Progenitor cell of endocrine pancreas (in vitro differentiated cells): ENCODE results near the gene GNAL. TPM values are rescaled to one million over a fixed set of nuclear protein-coding genes. Genes with fewer than 3 reads are reported as not detected.

Experiments used
- DNase-seq: peaks from one replicate; pipeline ENCODE4 v3.0.0; 2021; ENCODE audit warnings: low spot score; ENCODE audit not compliant: unreplicated experiment
- H3K27ac Mint-ChIP-seq: 2 replicates; pipeline ENCODE4 v1.8.0; 2021; ENCODE audit warnings: mild to moderate bottlenecking, moderate library complexity, mixed read lengths
- H3K27me3 Mint-ChIP-seq: 2 replicates; pipeline ENCODE4 v1.8.0; 2021; ENCODE audit warnings: mixed read lengths
- H3K36me3 Mint-ChIP-seq: 2 replicates; pipeline ENCODE4 v1.8.0; 2022; ENCODE audit warnings: mixed read lengths; ENCODE audit not compliant: insufficient read depth
- H3K4me1 Mint-ChIP-seq: 2 replicates; pipeline ENCODE4 v1.8.0; 2021; ENCODE audit warnings: low read depth, mixed read lengths
- H3K4me3 Mint-ChIP-seq: 2 replicates; pipeline ENCODE4 v1.8.0; 2021; ENCODE audit warnings: low read depth, mild to moderate bottlenecking, moderate library complexity, mixed read lengths
- H3K9me3 Mint-ChIP-seq: 2 replicates; pipeline ENCODE4 v1.8.0; 2021; ENCODE audit warnings: low read depth, mixed read lengths
- CTCF ChIP-seq: fragments of 200-600 bp; sonication (generic); IDR thresholded peaks from one replicate; pipeline ENCODE4 v1.5.0; 2021; ENCODE audit warnings: antibody characterized with exemption, mild to moderate bottlenecking; ENCODE audit not compliant: unreplicated experiment
- total RNA-seq: library from RNA; stranded (reverse); gene quantifications from 2 replicates; pipeline ENCODE4 v1.2.1, GENCODE V29; 2021

The GNAL gene
- total RNA-seq, 1 donor from 2014 or later: 10.0 TPM

- TF ChIP-seq CTCF: no peak
- H3K9me3 Mint-ChIP-seq: no peaks in the 10 kb centered on the region
- H3K27me3 Mint-ChIP-seq: peaks cover 36% of the 10 kb centered on the region
- H3K4me1 Mint-ChIP-seq: no peaks in the 10 kb centered on the region
- H3K27ac Mint-ChIP-seq: no peak overlapping the region
- no peak for DNase-seq
- no peaks in the 10 kb centered on the region for H3K36me3 Mint-ChIP-seq
- H3K4me3 Mint-ChIP-seq: no peak overlapping the region
These were observed 30.1 kb upstream of the GNAL start for GRCh38 chr18:11658989-11659388.

- no peaks in the 10 kb centered on the region for H3K36me3 Mint-ChIP-seq
- H3K4me1 Mint-ChIP-seq: no peaks in the 10 kb centered on the region
- no peak for TF ChIP-seq CTCF
- H3K9me3 Mint-ChIP-seq: no peaks in the 10 kb centered on the region
- DNase-seq: no peak
- H3K4me3 Mint-ChIP-seq: no peak overlapping the region
- H3K27ac Mint-ChIP-seq: no peak overlapping the region
- peaks cover 19% of the 10 kb centered on the region for H3K27me3 Mint-ChIP-seq
These were observed 28.4 kb upstream of the GNAL start for GRCh38 chr18:11660691-11661090.

- Mint-ChIP-seq H3K4me3 (no peak overlapping the region), H3K36me3 (no peaks in the 10 kb centered on the region), H3K27ac (no peak overlapping the region), H3K27me3 (peaks cover 24% of the 10 kb centered on the region), H3K4me1 (peaks cover 2% of the 10 kb centered on the region), H3K9me3 (no peaks in the 10 kb centered on the region)
- DNase-seq: no peak
- TF ChIP-seq CTCF: no peak
These were observed 27.6 kb upstream of the GNAL start for GRCh38 chr18:11661430-11661829.

- H3K4me3 Mint-ChIP-seq: no peak overlapping the region
- peaks cover 11% of the 10 kb centered on the region for H3K4me1 Mint-ChIP-seq
- no peaks in the 10 kb centered on the region for H3K9me3 Mint-ChIP-seq
- H3K27ac Mint-ChIP-seq: no peak overlapping the region
- no peaks in the 10 kb centered on the region for H3K36me3 Mint-ChIP-seq
- DNase-seq: no peak
- peaks cover 13% of the 10 kb centered on the region for H3K27me3 Mint-ChIP-seq
- no peak for TF ChIP-seq CTCF
These were observed 25.5 kb upstream of the GNAL start for GRCh38 chr18:11663439-11664029.

GRCh38 chr18:11664286-11664685, 24.8 kb upstream of the GNAL start:
- no peak for TF ChIP-seq CTCF
- no peak overlapping the region for H3K4me3 Mint-ChIP-seq
- no peaks in the 10 kb centered on the region for H3K9me3 Mint-ChIP-seq
- H3K36me3 Mint-ChIP-seq: no peaks in the 10 kb centered on the region
- H3K4me1 Mint-ChIP-seq: peaks cover 17% of the 10 kb centered on the region
- H3K27ac Mint-ChIP-seq: no peak overlapping the region
- no peak for DNase-seq
- H3K27me3 Mint-ChIP-seq: peaks cover 10% of the 10 kb centered on the region
